ENCODE data around the gene IRGC. TPM values are rescaled to one million over a fixed set of nuclear protein-coding genes. Genes with fewer than 3 reads are reported as not detected.

The IRGC gene
- total RNA-seq, 4 donors from 2014 or later, result not detected

DNA sequence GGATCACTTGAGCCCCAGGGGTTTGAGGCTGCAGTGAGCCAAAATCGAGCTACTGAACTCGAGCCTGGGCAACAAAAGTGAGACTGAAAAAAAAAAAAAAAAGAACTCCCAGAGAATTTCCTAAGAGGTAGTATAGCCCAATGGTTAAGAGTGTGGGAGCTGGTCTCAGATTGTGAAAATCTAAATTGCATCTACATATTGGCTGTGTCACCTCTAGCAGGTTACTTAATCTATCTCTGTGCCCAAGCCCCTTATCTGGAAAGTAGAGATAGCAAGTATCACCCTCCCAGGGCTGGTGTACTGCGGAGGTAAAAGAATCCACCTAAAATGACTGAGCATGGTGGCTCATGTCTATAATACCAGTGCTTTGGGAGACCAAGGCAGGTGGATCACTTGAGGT is 42.2 kb upstream of the IRGC start:
- 69 to 70% methylated on average over 3 of the region's 3 CpGs for WGBS, 2 donors
- intact Hi-C loops (cut with DNase I; ENCODE audit: low total_unique reads), result no loop called here
- no peak overlapping the region for H3K4me3 ChIP-seq (ENCODE audit: low read depth, poor library complexity, severe bottlenecking)
- DNase-seq (ENCODE audit: low spot score in 2 of 2), result no peak
- TF ChIP-seq CTCF (IDR thresholded peaks at IDR 0.05) (no peak), POLR2A (IDR thresholded peaks at IDR 0.05) (no peak)

DNA sequence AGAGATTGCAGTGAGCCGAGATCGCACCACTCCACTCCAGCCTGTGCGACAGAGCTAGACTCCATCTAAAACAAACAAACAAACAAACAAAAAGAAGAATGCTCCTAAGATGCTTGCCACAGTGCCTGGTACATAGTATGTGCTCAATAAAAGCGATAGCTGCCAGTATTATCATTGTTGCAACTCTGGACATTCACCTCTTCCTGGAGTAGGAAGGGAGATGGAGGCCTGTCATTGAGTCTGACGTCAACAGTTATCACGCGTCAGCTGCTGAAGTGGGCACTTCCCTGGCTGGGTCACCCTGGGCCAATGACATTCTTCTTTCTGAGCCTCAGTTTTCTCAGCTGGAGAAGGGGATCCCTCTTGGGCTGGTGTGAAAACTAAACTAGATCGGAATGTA is 41.7 kb upstream of the IRGC start:
- intact Hi-C loops (cut with DNase I; ENCODE audit: low total_unique reads), result no loop called here
- TF ChIP-seq POLR2A (IDR thresholded peaks at IDR 0.05), result no peak
- no peak for TF ChIP-seq CTCF (IDR thresholded peaks at IDR 0.05)
- peak in 1 of 2 donors; percentile 24 for DNase-seq (ENCODE audit: low spot score in 2 of 2)
- no peak overlapping the region for H3K4me3 ChIP-seq (ENCODE audit: low read depth, poor library complexity, severe bottlenecking)
- WGBS, 2 donors, result 85 to 89% methylated on average over 8 of the region's 8 CpGs

GRCh38 chr19:43674596-43674995 is 41.3 kb upstream of the IRGC start:
- 76 to 83% methylated on average over 3 of the region's 3 CpGs for WGBS, 2 donors
- intact Hi-C loops (cut with DNase I; ENCODE audit: low total_unique reads), result no loop called here

GRCh38 chr19:43675269-43675879 is 40.5 kb upstream of the IRGC start:
- intact Hi-C loops (cut with DNase I; ENCODE audit: low total_unique reads), result no loop called here
- TF ChIP-seq POLR2A (IDR thresholded peaks at IDR 0.05) (no peak), CTCF (IDR thresholded peaks at IDR 0.05) (no peak)
- DNase-seq (ENCODE audit: low spot score in 2 of 2), result peak in 1 of 2 donors; percentile 56
- 17 to 19% methylated on average over 8 of the region's 8 CpGs for WGBS, 2 donors
- no peak overlapping the region for H3K4me3 ChIP-seq (ENCODE audit: low read depth, poor library complexity, severe bottlenecking)

More at GRCh38 chr19:43674596-43674995, 41.3 kb upstream of the IRGC start:
- H3K4me3 ChIP-seq (ENCODE audit: low read depth, poor library complexity, severe bottlenecking), result no peak overlapping the region
- DNase-seq (ENCODE audit: low spot score in 2 of 2), result no peak
- TF ChIP-seq CTCF (IDR thresholded peaks at IDR 0.05) (no peak), POLR2A (IDR thresholded peaks at IDR 0.05) (no peak)

GRCh38 chr19:43675906-43676305 is 40.0 kb upstream of the IRGC start:
- intact Hi-C loops (cut with DNase I; ENCODE audit: low total_unique reads), result no loop called here
- no peak for DNase-seq (ENCODE audit: low spot score in 2 of 2)
- H3K4me3 ChIP-seq (ENCODE audit: low read depth, poor library complexity, severe bottlenecking), result no peak overlapping the region
- no peak for TF ChIP-seq POLR2A (IDR thresholded peaks at IDR 0.05)
- TF ChIP-seq CTCF (IDR thresholded peaks at IDR 0.05), result no peak
- whole genome bisulfite sequencing, 2 donors, result 68 to 79% methylated on average over 11 of the region's 11 CpGs
